Right renal cortex interstitium (tissue), 3 donors: Measurements from ENCODE around the gene TAF1B. TPM values are rescaled to one million over a fixed set of nuclear protein-coding genes. Genes with fewer than 3 reads are reported as not detected.

Experiments
- DNase-seq, 3 donors: peaks; one replicate each; pipeline ENCODE4 v3.0.0-alpha.2; 2013; ENCODE audit warnings: low read depth in 3 of 3, low spot score in 2 of 3
- polyA plus RNA-seq, 3 donors: library from polyadenylated mRNA; unstranded; fragments of 120-200 nt; gene quantifications; one replicate each; pipeline ENCODE4 v1.2.1, GENCODE V29; 2013; ENCODE audit not compliant: insufficient read length in 3 of 3

TAF1B gene
- polyA plus RNA-seq, 3 donors: 29.4 to 31.2 (median 30.7) TPM

DNA sequence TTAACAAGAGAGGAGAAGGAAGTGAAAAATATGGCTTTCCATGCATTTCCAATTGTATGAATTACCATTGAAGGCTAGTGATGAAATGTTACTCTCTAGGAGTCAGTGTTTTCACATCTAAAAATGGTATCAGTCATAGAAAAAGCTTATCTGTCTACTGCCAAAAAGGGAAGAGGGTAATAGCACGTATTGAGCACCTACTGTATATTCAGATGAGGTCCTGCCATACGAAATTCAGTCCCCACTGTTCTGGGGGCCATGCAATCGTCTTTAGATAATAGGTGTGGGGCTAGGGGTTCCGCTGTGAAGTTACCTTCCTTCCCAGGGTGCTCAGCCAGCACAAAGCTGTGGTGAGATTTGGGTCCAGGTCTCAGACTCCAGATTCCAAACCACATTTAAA is 94.0 kb downstream of the TAF1B start:
- DNase-seq: no peak

DNA sequence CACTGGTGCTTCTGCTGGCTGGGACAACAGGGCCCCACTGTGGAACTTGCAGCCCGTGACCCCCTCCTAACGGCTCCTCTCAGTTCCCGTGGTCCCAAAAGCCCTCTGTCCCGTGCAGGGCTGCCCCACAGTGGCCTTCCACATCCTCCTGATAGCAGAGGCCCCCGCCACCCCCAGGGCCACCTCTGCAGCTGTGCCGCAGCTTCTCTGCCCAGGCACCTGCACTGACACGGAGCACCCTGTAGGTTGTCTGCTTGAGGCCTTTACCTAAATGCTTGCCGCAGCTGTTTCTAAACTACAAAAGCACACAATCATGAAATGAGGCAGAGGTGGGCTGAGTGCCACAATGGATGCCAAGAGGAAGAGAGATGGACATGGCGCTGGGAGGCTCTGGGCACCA is 94.7 kb downstream of the TAF1B start:
- no peak for DNase-seq

DNA sequence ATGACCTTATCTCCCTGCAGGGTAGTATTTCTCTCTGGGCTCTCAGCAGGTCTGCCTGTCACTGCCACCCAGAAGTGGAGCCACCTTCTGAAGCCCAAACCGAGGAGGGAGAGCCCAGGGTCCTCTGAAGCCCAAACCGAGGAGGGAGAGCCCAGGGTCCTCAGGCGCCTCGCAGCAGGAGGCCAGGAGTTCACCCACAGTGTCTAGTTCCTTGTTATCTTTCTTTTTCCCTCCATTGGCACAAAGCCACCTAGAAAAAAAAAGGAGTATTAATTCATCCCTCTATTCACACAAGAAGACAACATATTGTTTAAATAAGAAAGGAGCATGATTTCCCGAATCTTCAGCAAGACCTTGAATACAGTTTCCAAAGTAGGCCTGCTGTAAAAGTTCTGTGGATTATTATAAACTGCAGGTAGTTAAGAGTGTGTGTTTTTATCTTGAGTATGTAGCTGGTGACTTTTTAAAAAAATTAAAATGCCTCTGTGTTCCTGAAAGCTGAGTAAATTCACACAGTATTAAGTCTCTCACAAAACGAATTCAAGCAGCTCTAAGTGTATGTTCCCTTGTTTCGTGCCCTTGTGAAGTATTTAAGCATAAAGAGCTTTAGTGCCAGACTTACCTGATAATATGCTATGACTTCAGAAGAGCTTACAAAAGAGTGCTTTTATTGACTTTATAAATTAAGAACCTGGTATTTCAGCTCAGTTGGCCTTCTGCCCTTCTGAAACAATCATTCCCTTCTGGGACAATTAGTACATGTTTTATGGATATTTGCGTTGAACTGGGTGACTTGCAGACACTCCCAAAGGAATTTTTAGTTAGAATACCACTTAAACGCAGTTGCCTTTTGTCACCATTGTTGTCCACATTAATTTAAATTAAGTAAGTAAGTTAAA is 96.6 kb downstream of the TAF1B start:
- no peak for DNase-seq

DNA sequence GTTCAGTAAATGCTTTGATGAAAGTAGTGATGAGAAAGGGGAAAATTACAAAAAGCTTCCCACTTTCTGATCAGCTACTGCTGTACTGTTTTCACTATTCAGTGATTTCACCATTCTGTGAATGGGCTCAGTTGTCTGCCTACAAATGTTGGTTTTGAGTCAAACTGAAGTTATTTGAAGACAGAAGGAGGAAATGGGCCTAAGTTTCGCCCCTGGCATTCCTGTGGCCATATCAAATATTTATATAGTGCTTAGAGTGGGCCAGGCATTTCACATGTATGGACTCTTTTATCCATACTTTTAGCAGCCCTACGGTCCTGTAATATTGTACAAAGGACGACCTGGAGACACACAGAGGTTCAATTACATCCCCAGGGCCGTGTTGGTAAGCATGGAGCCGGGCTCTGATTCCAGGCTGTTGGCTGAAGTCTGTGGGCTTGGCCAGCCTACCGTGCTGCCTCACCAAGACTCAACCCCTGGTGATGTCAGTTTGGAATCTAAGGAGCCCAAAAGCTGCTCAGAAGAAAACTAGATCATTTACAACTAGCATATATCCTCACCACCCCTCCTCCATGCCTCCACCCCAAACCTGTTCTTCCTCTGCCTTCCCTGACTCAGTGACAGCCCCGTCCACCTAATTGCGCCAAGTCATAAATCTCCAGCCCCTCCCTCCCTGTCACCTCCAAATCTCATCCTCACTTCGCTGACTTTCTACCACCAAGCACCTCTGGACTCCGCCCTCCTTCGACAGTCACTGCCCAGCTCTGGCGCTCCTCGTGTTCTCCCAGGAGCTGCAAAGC is 98.1 kb downstream of the TAF1B start:
- DNase-seq: no peak

DNA sequence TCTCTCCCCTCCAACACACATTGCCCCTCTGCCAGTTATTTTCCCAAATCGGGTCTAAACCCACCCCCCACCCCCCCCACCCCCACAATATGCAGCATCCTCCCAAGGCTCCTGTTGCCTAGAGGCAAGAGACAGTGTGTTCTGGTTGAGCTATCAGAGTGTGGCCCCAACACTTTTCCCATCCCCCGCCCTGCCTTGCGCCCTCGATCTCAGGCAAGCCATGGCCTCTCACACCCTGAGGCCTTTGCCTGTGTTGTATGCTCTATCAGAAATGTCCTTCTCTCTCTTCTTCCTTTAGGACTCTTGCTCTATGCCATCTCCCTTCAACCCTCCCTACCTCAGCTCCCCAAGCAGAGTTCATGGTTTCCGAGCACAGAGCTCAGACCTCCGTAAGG is 98.7 kb downstream of the TAF1B start:
- DNase-seq: no peak

DNA sequence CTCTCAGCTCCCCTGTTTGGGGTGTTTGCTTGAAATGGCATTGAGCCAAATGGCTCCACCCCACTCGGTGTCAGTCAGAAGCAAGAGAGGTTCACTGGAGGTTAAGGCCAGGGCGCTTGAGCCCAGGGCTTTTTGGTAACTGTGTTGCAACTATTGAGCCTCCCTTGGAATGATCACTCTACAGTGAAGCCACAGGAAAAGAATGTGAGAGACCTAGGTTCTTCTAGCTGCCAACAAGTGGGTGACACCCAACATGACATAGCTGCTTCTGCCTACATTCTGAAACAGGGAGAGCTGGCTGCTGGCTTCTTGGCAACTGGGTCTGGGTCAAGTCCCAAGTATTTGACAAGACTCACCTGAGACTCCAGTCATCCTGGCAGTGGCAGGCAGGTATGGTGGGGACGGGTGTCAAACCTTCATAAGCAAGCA is 101.1 kb downstream of the TAF1B start:
- DNase-seq: no peak

DNA sequence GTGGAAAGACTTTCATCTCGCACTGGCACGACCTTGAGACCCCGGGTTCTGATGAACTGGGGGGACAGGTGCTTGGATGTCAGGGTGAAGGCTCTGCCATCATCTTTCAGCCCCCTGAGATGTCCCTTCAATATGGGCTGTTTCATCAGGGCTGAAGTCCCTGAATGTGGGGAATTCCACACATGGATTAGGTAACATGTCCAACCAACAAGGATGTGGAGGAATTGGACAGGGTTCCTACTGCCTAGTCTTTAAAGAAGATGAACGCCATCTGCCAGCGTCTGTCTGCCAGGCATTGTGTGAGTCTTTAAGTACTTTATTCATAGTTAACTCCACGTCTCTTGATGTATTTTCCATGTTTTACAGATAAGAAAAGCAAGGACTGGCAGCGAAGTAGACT is 102.3 kb downstream of the TAF1B start:
- no peak for DNase-seq

DNA sequence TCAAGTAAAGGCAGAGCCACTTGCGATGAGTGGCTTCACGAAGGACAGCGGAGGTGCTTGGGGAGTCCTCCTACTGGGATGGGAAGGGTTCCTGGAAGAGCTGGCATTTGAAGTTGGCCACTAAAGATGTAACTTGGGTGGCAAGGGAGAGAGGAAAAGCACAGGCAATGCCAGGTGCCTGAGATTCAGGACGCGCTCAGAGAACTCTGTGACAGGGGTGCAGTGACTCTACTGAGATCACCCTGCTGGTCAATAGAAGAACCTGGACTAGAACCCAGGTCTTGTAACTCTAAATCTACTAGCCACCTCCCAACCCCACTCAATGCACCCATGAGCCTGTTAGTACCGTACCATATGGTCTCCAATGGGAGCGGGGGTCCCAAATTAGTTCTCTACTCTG is 102.8 kb downstream of the TAF1B start:
- DNase-seq: no peak

DNA sequence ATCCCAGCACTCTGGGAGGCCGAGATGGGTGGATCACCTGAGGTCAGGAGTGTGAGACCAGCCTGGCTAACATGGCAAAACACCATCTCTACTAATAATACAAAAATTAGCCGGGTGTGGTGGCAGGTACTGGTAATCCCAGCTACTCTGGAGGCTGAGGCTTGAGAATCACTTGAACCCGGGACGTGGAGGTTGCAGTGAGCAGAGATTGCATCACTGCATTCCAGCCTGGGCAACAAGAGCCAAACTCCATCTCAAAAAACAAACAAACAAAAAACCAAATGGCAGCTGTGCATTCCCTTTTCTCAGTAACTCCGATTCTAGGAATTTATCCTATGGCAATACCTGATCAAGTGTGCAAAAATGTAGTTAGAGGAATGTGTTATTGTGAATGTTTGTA is 103.5 kb downstream of the TAF1B start:
- no peak for DNase-seq

DNA sequence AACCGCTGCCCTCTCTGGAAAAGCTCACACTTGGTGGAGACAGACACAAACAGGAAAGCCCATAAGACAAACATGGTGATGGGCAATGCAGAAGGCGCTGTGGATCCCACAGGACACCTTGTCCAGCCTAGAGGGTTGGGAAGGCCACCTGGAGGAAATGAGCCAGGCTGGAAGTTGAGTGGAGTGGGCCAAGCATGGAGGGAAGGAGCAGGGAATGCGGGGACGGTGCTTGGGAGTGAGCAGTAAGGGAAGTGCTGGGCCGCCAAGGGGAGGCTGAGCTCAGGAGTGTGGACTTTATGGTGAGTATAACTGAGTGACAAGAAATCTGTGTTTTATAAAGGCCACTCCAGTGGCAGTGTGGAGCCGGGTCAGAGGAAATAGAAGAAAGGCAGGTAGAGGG is 105.4 kb downstream of the TAF1B start:
- no peak for DNase-seq

DNA sequence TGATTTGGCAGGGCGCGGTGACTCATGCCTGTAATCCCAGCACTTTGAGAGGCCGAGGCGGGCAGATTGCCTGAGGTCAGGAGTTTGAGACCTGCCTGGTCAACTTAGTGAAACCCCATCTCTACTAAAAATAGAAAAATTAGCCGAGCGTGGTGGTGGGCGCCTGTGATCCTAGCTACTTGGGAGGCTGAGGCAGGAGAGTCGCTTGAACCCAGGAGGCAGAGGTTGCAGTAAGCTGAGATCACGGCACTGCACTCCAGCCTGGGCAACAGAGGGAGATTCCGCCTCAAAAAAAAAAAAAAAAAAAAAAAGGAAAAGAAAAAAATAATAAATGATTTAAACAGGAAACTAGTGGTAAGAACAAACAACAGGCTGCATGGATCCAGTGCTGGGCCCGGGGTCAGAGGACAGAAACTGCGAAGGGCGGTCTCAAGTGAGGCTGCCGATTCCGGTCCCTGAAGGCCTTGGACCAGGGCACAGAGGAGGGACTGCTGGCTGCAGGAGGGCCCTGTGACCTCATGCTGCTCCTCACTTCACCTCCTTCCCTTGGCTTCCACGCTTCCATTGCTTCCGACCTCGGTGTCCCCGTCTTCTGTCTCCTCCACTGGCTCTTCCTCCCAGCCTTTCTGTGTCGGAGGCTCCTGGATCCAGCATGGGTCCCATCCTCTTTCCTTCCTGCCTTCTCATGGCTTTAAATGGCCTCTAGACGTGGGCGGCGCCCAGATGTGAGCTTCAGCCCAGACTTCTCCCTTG is 106.1 kb downstream of the TAF1B start:
- DNase-seq: no peak

DNA sequence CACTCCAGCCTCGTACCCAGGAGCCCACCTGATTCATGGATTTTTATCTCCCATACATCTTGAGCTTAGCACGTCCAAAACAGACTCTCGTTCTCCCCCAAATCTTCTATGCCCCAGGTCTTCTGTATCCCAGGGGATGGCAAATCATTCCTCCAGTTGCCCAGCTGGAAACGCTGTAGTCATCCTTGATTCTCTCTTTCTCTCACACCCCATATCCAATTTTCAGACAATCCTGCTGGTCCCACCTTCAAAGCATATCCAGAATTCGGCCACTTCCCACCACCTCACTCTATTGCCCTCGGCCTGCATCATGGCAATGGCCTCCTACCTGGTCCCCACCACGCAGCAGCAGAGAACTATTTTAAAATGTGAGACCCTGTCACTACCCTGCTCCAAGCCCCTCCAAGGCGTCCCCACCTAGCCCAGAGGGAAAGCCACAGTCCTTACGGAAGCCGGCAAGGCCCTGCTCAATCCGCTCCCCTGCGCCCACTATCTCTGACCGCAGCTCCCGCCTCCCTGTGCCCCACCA is 106.8 kb downstream of the TAF1B start:
- DNase-seq: no peak

DNA sequence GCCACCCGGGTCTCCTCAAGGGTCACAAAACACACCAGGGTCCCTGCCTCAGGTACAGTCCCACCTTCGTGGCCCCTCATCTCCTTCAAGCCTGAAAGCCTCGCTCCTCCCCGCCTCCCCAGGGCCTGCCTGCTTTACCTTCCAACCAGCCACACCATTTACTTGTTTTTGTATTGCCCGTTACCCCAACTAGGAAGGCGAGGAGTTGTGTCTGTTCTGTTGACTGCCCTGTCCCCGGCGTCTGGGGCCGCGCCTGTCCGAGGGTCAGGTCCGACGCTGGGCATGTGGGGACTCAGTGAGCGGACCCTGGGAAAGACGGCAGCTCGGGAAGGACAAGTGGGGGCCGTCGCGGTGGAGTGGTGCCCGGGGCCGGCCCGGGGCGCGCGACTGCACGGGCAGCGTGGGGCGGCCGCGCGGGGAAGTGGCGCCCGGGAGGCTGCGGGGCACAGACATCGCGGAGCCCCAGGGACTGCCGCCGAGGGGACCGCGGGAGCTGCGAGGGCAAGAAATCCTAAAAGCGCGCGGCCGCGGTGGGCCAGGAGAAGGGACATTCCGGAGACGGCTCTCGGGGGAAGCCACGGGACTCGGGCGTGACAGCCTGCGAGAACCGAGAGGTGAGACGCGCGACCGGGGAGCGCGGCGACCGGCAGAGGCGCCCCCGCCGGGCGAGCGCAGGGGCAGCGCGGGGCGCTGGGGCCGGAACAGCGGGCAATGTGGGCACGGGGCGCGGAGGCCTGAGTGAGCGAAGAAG is 107.4 kb downstream of the TAF1B start:
- DNase-seq: no peak

DNA sequence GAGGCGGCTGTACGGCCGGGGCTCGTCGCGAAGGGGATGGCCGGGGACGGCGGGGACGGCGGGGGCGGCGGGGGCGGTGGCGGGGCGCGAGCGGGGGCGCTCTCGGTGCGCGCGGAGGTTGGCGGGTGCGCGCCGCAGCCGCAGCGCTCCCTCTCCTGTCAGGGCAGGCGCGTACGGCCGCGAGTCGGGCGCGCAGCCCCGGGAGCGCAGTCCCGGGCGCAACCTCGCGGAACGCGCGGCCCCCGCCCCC is 107.9 kb downstream of the TAF1B start:
- DNase-seq: no peak

DNA sequence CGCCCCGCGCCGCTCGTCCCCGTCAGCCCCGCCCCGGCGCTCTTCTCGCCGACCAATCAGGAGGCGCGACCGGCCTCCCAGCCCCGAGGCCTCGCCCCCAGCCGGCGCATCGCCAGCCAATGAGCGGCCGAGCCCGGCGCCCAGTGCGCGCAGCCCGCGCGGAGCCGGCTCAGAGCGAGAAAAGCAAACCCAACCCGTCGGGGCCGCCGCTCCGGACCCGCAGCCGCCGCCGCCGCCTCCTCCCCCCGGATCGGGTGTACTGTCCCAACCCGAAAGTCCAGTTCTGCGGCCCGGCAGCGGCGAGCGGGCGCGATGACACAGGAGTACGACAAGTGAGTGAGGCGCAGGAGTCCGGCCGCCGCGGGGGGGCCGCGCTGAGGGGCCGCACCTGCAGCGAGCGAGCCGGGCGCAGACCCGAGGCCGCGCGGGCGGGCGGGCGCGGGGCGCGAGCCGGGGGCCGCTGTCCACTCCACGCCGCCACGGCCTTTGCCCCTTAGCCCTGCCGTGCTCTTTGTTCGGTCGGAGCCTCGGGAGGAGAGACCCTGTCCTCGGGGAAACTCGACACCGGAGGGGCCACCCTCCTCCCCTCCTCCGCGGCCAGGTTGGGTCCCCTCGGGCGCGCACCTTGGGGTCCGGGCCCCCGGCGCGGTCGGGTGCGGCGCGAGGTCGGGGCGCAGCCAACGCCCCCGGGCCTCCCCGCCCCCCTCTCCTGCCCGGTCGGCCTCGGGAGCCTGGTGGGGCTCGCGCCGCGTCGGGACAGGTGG is 108.4 kb downstream of the TAF1B start, which contains the start of gene GRHL1:
Gene GRHL1, plus strand, starts transcription at position 172 of the 764 bp plus-strand sequence. Its CDS starts 141 bp downstream, at position 313.
- DNase-seq: peak; percentile 60 to 85 (median 83)

DNA sequence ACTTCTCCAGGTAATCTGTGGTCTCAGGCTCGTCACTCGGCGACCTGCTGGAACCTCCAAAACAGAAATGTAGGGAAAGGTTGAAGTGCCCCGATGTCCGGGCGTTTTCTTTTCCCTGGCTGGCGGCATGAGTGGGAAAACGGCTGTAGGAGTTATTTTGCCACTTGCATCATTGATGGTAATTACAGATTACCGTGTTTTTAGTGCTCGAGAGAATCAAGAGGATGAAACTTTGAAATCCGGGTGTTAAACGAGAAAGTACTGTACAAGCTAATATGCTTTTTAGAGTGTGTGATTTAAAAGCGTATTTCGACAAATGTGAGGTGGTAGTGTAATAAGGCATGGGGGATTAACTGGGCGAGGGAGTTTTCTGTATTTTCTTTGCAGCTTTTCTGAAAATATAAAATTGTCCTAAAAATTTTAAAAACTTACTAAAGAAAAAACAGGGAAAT is 109.0 kb downstream of the TAF1B start:
- DNase-seq: no peak

DNA sequence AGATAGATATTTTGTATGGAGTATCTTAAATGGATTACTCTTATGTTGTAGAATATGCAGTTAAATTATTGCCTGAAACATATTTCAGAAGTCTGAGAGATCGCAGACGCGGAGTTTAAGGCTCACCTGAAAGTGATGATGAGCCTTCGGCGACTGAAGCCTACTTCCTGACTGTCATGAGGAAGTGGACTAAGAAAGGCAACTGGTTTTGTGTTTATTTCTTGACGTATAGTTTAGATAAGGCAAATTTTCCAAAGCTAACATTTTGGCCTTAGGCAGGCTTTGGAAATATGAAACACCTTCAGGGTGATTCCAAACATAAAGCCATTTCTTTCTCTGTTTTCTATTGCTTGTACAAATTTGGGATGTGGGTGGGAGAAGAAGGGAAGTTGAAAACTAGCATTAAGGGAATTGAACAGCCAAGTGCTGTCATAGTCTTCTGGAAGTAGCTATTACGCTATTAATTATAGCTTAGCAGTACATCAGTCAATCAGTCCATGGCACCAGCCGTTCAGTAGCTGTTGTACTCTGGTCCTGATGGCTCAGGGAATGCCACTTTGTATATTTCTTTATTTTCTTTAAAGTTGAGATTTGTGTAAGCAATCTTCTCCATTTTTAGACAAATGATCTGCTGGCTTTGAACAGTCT is 109.7 kb downstream of the TAF1B start:
- no peak for DNase-seq

DNA sequence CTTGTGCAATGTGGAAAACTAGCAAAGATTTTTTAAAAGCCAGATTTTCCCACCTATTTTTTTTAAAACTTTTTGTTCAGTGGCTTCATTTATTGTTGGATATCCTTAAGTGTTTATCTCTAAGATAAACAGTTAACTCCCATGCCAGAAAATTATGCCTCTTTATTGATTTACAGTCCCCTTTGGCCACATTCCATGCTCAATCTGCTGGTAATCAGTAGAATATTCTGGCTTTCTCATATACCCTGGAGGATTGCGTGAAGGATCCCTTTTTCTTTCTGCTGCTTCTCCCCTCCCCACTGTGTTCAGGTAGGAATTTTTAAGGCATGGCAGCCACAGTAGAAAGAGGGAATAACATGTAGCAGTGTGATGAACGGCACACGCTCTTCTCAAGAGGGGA is 110.9 kb downstream of the TAF1B start:
- no peak for DNase-seq

DNA sequence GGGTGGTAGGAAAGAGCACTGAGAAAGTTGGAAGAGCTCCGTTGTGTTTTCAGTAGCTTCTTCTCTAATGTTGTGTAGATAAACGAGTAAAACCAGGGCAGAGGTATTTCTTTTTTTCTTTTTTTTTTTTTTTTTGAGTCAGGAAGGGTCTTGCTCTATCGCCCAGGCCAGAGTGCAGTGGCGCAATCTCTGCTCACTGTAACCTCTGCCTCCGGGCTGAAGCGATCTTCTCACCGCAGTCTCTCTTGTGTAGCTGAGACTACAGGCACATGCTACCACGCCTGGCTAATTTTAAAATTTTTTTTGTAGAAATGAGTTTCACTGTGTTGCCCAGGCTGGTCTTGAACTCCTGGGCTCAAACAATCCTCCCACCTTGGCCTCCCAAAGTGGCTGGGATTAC is 114.8 kb downstream of the TAF1B start:
- DNase-seq: no peak
